HL-60/S4 treated with retinoic acid at 250 ng/mL for 4 days and 3 days (cell line): ENCODE results near the gene MAPK1.
"Not testable (repeated sequence)": the region's sequence is repeated elsewhere in the genome, so short reads cannot be mapped to it uniquely, and the experiment has no call there.

Source experiments
- in situ Hi-C: fragments of 300-500 bp; cut with MboI; formaldehyde crosslinking; loops from 2 replicates; pipeline ENCODE4 v1.7.0; 2022; ENCODE audit warnings: low sequenced_read_pairs

MAPK1 gene

DNA sequence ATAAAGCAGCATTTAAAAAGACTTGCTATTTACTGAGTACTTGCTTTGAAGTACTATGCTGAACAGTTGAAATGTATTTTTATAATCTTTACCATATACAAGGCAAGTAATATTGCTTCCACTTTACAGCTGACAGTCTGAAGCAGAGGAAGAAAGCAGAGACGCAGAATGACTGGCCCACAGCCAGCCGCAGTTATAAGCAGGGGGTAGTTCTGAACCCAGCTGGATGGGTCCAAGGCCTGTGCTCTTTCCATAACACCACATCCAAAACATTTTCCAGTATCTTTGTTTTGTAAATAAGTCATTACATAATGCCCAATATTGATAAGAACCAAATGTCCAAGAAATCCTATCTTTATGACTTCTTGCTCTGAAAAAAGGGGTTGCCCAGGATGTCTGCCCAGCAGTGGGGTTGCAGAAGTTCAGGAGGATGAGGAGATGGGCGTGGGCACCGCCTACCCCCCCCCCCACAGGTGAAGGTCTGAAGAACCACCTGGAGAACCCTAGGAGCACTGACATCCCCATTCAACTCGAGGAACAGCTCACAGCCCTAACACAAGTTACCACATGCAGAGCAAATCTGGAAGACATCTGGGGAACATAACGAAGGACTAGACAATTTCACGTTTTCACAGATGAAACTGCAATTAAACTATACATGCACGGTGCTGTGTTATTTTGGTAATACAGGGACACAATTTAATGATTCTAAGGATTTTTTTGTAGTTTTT lies 107.6 kb downstream of the MAPK1 start:
- in situ Hi-C loops = no loop called here

DNA sequence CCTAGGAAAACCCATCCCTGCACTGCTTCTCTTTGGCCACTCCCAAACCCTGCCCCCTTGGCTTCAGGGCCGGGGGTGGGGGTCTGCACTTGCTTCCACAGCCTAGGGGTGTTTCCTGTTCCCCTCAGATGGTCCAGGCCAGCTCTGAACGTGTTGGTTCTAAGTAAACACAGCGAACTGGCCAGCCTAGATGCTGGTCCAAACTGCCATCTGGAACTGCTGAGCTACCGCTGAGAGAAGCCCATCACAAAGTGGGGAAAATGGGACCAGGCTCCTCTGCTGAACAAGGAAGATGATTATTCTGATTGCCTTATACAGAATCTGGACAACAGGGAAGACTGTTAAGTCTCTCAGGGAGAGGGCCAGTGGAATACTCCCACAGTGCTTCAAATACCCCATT lies 108.4 kb downstream of the MAPK1 start:
- in situ Hi-C loops = no loop called here

DNA sequence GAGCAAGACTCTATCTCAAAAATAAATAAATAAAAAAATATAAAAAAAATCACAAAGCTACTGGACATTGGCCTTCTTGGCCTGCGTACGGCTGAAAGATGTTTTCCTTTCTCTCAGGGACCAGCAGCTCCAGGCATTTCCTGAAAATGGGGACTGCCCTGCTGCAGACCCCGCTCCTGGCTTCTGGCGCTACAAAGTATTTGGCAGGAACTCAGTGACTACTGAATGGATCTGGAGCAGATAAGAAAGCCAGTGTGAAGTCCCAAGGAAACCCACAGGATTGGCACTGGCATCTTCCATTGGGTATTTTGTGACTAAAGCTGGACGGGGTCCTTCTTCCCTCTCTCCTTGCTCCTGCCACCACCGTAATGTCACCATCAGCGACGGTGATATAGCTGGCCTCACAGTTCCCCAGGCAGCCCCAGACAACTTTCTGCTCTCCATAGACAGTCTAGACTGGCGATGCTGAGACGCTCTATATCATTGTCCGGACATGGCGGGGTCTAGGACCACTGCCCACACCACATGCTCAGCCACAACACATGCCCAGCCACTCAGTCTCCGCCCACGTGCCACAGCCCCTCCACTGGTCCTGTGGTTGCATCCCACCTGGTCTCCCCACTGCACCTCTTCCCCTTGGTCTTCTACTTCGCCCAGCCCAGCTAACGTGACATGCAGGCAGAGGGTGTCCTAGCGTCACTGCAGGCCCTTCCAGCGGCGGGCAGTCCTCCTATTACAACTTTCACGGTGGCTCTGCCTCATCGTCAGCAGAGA lies 109.2 kb downstream of the MAPK1 start:
- in situ Hi-C loops = no loop called here

DNA sequence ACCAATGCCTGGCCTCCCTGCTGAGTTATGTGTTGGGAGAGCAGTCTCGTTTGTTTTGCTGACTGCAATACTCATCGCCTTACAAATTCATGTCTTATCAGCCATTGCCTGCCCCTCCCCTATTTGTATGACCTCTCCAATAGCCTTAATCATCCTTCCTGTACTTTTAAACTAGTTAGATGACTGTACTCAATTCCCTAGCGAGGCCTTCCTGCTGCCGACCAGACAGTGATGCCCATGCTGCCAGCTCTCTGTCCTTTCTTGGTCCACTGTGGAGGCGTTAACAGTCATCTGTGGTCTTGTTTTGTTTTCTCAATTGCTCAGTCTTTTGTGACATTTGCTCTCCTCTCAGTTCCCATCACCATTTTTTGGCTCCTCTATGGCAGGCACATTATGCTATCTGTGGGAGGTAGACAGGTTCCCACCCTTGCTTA lies 111.6 kb downstream of the MAPK1 start:
- in situ Hi-C loops = no loop called here

DNA sequence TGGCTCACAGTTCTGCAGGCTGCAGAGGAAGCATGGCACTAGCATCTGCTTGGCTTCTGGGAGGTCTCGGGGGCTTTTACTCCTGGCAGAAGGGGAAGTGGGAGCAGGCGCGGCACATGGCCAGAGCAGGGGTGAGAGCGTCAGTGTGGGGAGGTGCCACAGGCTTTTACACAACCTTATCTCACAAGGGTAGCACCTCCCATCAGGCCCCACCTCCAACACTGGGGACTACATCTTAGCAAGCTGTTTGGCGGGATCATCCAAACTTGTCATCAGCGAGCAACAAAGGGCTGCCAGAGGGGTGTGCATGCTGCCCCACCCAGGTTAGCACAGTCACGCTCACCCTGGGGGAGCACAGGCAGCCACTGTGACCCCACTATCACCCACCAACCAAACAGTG lies 112.9 kb downstream of the MAPK1 start:
- in situ Hi-C loops = no loop called here

DNA sequence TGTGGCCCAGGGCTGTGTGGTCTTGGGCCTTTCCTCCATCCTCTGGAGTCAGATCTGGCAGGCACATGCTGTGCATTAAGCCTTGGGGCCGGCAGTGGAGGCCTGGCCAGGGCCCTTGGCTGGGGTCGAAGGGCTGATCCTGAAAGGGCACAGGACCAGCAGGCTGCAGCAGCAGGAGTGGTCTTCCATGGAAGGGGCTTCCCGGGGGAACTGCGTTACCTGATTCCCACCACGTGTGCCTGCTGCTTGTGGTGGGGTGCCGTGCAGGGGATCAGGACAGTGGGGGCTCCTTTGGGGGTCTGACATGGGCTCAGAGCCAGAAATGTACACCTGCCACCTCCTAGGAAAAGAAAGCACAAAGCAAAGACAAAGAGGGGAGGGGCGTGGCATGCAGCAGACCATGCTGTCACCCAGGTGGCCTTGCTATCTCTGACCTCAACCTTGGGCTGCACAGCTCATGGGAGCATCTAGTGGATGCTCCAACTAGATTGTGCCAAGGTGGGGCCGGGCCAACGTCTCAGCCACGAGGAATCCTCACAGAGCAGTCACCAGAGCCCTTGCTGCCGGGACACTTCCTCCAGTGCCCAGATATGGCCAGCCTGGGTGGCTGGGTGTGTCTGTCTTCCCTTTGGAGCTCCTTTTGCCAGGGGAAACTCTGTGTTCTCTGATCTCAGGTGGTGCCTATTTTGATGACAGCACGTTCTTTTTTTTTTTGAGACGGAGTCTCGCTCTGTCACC lies 113.9 kb downstream of the MAPK1 start:
- in situ Hi-C loops = no loop called here

DNA sequence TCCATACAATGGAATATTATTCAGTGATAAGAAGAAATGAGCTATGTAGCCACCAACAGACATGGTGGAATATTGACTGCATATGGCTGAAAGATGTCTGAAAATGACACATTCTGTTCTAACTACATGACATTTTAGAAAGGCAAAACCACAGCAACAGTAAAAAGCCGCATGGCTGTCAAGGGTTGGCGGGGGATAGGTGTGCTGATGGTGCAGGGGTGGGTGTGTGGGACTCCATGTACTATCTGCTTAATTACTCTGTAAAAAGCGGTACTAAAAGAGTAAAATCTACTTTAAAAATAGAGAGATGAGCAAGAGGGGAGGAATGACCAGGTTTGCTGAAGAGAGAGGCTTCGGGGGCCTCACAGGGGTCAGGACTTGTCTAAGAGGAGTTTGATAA lies 115.2 kb downstream of the MAPK1 start:
- in situ Hi-C loops = no loop called here

DNA sequence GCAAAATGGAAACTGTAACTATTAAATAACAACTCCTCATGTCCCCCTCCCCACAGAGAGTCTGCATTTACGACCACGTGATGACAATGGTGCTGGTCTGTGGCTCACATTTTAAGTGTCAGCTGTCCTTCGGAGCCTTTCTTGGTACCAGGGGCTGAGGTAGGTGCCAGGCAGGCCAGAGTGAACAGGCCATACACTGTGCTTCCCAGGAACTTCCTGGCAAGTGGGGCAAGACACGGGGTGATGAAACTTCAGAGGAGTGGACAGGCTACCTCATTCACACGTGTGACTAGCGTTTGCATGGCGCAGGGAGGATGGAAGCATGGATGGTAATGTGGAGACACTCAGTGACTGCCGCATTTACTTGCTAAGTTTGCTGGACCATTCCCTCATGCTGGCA lies 121.5 kb downstream of the MAPK1 start:
- in situ Hi-C loops = no loop called here

DNA sequence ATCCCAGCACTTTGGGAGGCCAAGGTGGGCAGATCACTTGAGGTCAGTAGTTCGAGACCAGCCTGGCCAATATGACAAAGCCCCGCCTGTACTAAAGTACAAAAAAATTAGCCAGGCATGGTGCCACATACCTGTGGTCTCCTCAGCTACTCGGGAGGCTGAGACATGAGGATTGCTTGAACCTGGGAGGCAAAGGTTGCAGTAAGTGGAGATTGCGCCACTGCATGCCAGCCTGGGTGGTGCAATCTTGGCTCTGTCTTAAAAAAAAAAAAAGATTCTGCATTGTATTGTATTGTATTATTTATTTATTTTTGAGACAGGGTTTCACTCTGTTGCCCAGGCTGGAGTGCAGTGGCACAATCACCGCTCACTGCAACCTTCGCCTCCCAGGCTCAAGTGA lies 122.5 kb downstream of the MAPK1 start:
- in situ Hi-C loops = not testable (repeated sequence)

DNA sequence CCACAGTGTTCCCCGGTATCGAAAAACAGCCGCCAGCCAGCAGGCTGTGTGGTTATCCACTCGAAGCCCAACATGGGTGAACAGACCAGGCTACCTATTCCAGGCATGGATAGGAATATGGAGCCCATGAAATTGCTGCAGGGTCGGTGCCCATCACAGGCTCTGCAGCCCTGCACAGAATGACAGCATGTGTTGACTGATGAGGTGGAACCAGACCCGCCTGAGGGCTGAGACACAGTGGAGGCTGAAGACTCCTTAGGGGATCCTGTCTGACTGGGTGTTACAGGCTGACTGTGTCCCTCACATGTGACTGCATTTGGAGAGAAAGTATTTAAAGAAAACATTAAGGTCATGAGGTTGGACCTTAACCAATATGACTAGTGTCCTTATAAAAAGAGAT lies 125.7 kb downstream of the MAPK1 start:
- in situ Hi-C loops = no loop called here

DNA sequence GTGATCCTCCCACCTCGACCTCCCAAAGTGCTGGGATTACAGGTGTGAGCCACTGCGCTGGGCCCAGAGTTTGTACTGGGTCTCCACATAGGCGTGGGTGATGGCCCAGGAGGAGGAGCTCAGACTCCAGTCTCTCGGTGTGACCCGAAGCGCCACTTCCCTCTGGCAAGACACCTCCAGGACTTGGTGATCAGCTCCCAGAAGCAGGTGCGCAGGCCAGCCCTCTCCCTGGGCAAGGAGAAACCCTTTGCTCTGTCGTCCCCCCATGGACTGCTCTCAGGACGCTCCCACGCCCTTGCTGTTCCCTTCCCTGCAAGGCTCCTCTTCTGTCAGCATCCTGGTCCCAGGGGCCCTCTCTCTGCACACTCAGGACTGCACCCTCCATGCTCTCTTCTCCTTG lies 126.4 kb downstream of the MAPK1 start:
- in situ Hi-C loops = no loop called here

DNA sequence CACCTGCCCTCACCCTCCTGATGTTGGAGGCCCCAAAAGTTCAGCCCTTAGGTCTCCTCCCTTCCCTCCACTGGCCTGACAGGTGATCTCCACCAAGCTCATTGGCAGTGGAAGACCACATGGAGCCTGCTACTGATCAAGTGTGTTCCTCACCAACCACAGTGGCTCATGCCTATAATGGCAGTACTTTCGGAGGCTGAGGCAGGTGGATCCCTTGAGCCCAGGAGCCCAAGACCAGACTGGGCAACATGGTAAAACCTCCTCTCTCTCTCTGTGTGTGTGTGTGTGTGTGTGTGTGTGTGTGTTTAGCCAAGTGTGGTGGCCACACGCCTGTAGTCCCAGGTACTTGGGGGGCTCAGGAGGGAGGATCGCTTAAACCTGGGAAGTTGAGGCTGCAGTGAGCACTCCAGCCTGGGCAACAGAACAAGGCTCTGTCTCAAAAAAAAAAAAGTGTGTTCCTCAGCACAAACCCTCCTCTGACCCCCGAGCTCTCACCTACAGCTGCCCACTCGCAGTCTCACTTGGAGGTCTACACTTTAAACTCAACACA lies 127.5 kb downstream of the MAPK1 start:
- in situ Hi-C loops = no loop called here

DNA sequence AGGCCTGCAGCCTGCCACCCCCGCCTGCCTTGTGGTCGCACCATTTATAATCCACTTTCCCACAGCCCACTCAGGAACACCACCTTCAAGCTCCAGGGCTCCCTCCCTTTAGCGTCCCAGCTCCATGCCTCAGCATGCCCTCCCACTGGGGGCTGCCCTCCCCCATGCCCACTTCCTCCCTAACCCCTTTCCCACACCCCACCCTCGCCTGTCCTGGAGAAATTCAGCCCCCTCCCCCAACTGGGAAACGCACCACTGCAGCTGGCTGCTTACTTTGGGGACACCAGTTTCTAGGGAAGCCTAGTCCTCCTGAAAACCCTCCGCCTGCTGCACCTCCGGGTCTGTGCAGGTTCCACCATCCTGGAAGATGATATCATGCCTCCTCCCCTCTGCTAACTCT lies 128.5 kb downstream of the MAPK1 start:
- in situ Hi-C loops = no loop called here

DNA sequence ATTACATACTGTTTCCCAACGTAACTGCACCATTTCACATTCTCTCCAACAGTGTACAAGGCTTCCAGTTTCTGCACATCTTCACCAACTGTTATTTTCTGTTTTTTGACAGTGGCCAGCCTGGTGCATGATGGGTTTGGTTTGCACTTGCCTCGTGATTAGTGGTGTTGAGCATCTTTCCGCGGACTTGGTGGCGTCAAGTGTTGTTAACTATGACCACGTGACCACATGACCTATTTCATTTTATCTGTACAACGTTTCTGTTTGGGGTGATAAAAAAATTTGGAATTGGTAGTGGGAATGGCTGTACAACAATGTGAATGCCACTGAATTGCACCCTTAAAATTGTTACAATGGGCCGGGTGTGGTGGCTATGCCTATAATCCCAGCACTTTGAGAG lies 129.4 kb downstream of the MAPK1 start:
- in situ Hi-C loops = no loop called here

DNA sequence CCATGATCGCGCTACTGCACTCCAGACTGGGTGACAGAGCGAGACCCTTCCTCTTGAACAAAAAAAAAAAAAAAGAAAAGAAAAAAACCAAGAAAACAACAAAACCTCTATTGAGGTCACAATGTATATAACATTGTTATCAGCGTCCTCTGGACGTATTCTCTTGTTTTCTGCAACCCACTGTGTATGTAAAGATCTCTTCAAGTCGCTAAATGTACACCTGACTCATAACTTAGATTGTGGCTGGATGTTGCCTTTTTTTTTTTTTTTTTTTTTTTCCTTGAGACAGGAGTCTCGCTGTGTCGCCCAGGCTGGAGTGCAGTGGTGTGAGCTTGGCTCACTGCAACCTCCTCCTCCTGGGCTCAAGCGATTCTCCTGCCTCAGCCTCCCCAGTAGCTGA lies 130.5 kb downstream of the MAPK1 start:
- in situ Hi-C loops = no loop called here

DNA sequence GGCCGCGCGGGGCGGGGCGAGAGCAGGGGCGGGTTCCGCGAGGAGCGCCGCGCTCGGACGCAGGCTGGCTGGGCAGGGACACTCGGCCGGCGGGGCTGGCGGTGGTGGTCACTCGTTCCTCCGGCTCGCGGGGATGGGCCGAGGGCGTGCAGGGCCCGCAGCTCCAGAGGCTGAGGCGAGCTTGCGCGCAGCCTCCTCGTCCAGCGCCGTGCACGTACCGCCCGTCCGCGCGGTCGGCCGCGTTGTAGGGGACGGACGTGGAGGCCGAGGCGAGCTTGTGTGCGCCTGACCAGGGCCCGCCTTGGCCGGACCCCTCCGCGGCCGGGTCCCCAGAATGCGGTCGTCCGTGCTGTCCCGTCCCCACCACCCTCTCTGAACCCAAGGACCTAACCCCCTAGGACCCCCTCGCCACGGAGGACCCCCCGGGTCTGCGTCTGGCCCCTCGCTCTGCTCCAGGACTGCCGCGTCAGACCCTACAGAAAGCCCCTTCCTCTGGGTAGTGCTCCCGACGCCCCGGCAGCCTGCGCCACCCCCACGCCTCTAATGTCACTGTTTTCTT lies 131.3 kb downstream of the MAPK1 start:
- in situ Hi-C loops = no loop called here

DNA sequence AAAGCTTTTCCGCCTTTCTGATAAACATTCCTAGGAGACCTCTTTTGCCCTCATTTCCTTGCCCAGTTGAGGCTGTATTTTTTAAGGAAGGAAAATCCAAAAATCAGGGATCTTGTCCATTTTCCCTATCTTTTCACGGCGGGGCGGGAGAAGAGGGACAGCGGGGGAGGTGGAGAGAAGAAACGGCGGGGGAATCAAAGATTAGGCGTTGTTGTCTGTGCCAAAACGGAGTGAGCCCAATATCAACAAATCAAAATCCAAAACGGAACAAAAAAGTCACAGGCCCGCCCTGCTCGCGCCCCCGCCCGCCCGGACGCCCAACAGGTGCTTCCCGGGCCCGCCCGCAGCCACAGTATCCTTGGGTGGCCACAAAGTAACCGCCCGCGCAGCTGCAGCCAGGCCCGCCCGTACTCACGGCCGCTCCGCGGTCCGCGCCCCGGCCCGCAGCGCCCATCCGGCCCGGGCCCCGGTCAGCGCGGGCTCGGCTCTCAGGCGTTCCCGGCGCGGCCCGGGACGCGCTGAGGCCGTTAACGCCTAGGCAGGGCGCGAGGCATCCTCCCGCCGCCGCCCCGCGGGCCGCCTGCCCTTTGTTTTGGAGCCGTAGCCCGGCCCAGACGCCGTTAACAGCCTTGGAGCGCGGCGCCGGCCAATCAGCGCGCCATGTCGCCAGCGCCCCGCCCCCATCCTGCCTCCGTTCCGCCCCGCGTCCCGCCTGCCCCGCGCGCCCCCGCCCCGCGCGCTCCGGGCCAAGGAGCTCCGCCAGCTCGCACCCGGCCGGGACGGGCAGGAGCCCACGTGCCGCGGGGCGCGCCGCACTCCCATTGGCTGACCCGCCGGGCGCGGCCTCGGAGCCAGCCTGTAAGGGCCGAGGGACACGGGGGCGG lies 132.0 kb downstream of the MAPK1 start, which contains the start of gene YPEL1:
Gene YPEL1 (minus strand): TSS at position 595 of the 884 bp plus-strand sequence. CDS start 25,050 bp downstream, outside the sequence.
- in situ Hi-C loops = no loop called here

DNA sequence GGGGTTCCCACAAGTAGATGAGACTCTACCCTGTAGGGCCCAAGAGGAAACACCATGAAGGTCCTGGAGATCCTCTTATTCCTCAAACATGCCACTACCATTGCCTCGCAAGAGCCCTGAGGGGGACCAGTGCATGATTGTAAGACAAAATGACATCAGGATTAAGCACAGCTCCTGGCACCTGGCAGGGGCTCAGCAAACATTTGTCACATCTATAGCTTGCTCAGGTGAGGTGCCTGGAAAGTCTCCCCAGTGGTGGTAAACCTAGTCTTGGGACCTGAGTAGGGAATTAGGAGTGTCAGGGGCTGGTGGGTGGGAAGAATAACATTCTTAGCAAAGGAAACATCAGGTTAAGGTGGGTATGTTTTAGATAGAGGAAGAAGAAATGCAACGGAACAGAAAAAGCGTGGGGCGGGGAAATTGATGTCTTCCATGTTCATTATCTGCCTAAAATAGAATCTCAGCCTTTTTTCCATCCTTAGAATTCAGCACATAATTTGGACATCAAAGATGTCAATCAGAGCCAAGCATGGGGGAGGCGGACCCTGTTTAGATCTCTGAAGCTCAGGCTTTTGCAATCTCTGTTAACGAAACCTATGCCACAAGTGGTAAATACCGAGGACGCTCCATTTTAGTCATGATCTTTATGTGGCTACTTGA lies 132.8 kb downstream of the MAPK1 start:
- in situ Hi-C loops = no loop called here

DNA sequence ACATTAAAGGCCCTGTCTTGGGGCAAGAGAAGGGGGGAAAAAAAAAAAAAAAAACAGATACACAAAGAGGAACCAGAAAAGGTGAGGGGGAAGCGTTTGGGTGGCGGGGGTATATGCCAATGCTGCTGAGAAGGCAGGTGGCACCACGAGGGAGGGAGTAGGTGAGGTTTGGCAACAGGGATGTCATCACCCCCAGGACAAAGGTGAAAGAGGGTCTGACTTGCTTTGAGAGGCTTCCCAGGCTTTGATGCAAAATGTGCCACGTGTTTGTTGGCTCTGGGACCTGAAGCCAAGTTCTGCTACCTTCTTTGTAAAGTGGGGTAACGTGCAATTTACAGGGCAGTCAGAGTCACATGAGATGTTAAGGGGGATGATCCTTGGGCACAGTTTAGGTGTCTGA lies 135.9 kb downstream of the MAPK1 start:
- in situ Hi-C loops = no loop called here
